22Rv1 (cell line): ENCODE results near the gene PSMA4.

Source experiments
- CTCF ChIP-seq: fragments of 450-650 bp; IDR thresholded peaks from 2 replicates; pipeline ENCODE4 v1.5.1; 2017; ENCODE audit warnings: mild to moderate bottlenecking
- ZFX ChIP-seq: fragments of 450-650 bp; IDR thresholded peaks from 2 replicates; pipeline ENCODE4 v1.6.1; 2017; ENCODE audit warnings: antibody characterized with exemption, borderline replicate concordance

GRCh38 chr15:78506971-78507830 lies 33.0 kb upstream of the PSMA4 start, which contains the start of gene HYKK:
- TF ChIP-seq CTCF = peak; percentile 43
- TF ChIP-seq ZFX = no peak
